Right lobe of liver (tissue), 6 donors: ENCODE results near the gene WNT5B. TPM values are rescaled to one million over a fixed set of nuclear protein-coding genes. Genes with fewer than 3 reads are reported as not detected.

Source experiments
- ATAC-seq, 4 donors: fragments of 200-7000 bp; cut with Tn5 transposase; one replicate each; pipeline ENCODE4 v1.9.1; 2020; ENCODE audit warnings: mild to moderate bottlenecking in 4 of 4, moderate library complexity in 4 of 4
- DNase-seq, 3 donors: peaks; one replicate each; pipeline ENCODE4 v3.0.0-alpha.2; 2020
- H3K27ac ChIP-seq, 3 donors: fragments of 200-600 bp; one replicate each; pipeline ENCODE4 v1.8.0; 2022
- H3K27me3 ChIP-seq, 2 donors: fragments of 200-600 bp; one replicate each; pipeline ENCODE4 v1.8.0; 2022
- H3K36me3 ChIP-seq, 4 donors: fragments of 200-600 bp; sonication (generic) in 1 of 4; one replicate each; pipeline versions ENCODE4 v1.5.1 to v1.8.0; 2017 to 2022; ENCODE audit warnings: control low read depth in 1 of 4
- H3K4me1 ChIP-seq, 4 donors: fragments of 200-600 bp; sonication (generic) in 1 of 4; one replicate each; pipeline versions ENCODE4 v1.5.1 to v1.8.0; 2017 to 2022; ENCODE audit warnings: control low read depth in 1 of 4
- H3K4me3 ChIP-seq, 3 donors: fragments of 200-600 bp; one replicate each; pipeline ENCODE4 v1.8.0; 2022
- H3K9me3 ChIP-seq, 4 donors: fragments of 200-600 bp; sonication (generic) in 1 of 4; one replicate each; pipeline versions ENCODE4 v1.5.1 to v1.8.0; 2017 to 2022; ENCODE audit warnings: control low read depth in 1 of 4
- POLR2A ChIP-seq: fragments of 450-650 bp; IDR thresholded peaks from one replicate; pipeline ENCODE4 v1.6.1; 2017; ENCODE audit warnings: antibody characterized with exemption, mild to moderate bottlenecking
- WGBS: methylation state at CpG from one replicate; pipeline ENCODE4 v1.1.6; 2018; ENCODE audit warnings: low coverage, low lambda C conversion rate; ENCODE audit not compliant: insufficient coverage; ENCODE audit errors: missing lambda C conversion rate; 5-methylcytosine and 5-hydroxymethylcytosine counted together
- intact Hi-C, 2 donors: fragments of 100-400 bp; cut with DNase I; formaldehyde crosslinking; loops; one replicate each; pipeline versions ENCODE4 v1.11.2 to v1.14.1; 2022
- total RNA-seq, 6 experiments: library from RNA; depleted of rRNA in 2 of 6; stranded (reverse); fragments of >200 nt in 2 of 6; fragmentation: NEBNext Ultra II Directional in 3 of 6; extraction: Animal tissue kit (Norgen Biotek cat#: 25700) in 3 of 6; gene quantifications; one replicate each; pipeline versions ENCODE4 v1.1.0 to v1.2.4, GENCODE V29; 2016 to 2023
- TF ChIP-seq, protein P1 (sequence below), 4 donors: fragments of 200-600 bp in 3 of 4; fragments of 450-650 bp in 1 of 4; IDR thresholded peaks; one replicate each; pipeline versions ENCODE4 v1.5.1 to v1.8.0; 2016 to 2022; ENCODE audit warnings: antibody characterized with exemption in 4 of 4, mild to moderate bottlenecking in 2 of 4
- donor health status: DM: no; HTN: yes; CAD: no.
- donor health status: DM: no; HTN: no; CAD: no.
- donor health status: DM: no; HTN: no; CAD: no.
- donor health status: DM: no; HTN: yes; CAD: no.
- donor health status: DM: no; HTN: yes; CAD: no.

Gene WNT5B
- total RNA-seq, 6 experiments from 2014 or later = 0.43 to 8.1 (median 1.5) TPM

DNA sequence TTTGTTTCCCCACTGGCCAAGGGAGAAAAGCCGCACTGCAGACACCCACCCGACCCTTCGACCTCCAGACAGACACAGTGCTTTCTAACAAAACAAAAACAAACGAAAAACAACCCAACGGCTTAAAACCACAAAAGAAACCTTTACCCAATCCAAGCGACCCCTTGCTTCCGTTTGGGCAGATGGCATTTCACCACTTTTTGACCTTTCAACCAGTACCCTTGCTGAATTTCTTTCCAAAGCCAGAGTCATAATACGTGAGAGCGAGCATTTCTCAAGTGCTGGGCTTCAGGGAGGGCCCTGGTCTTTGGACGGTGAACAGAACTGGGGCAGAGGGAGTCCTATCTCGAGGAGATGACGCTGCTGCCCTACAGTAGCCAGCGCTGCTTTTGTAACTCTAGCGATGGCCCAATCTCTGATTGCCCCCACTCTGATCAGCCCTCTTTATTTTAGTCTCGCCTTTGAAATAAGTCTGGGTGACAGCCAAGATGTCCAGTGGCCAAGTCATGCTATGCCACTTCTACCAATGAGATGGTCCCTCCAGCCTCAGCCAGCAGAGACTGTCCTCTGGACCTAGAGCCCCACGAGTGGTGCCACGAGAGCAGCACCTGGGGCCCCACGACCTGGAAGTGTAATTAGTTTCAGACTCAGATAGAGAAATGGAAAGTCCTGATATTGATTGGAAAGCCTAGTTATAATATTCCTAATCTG, 40.0 kb downstream of the WNT5B start:
- 14% methylated on average over 17 of the region's 18 CpGs for WGBS
- intact Hi-C loops = no loop called here

DNA sequence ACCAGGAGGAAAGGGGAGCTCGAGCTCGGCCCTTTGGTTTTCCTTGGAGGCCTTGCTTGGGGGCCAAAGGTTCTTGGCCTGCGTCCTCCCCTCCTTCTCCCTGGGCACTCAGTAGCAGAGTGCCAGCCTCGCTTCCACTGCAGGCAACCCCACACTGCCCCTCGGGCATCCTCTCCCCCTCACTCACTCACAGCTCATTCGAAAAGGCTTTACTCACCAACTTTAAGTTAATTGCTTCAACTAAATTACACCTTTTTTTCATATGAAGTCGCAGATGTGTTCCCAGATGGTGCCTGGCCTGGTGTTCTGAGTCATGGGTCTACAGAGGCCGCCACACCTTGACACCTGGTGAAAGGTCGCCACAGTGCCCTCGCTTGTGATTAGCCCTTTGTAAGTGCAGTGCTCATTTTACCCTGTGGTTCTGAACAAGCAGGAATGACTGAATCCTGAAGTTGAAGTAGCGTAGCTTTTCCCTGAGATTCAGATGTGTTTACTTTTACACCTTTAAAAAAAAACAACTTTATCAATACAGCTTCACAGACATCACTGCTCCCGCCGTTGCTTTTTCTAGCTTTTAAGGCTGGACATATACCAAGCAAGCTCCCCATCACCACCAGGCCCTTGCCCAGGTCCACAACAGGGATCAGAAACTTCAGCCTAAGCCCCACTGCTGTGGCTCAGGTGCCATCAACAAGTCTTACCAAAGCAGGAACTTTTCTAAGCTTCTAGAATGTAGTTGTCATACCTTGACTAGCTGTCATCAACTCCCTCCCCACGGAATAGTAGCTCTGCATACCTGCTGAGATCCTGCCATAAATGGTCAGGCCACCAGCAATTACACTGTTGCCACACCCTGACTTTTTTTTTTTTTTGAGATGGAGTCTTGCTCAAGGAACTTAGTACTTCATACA, 41.6 kb downstream of the WNT5B start:
- Histone ChIP-seq H3K4me3 (no peak overlapping the region), H3K27me3 (no peaks in the 10 kb centered on the region), H3K9me3 (no peaks in the 10 kb centered on the region), H3K4me1 (peaks cover 0 to 27% (median 6%) of the 10 kb centered on the region in 4 donors), H3K36me3 (no peaks in the 10 kb centered on the region), H3K27ac (peak overlapping the region; percentile 83 to 95 (median 86))
- intact Hi-C loops = no loop called here
- ATAC-seq (peak in 3 of 4 donors; percentile 27 to 54 (median 28)), DNase-seq (peak in 2 of 3 donors; percentile 60 to 64)
- TF ChIP-seq, protein P1, sequence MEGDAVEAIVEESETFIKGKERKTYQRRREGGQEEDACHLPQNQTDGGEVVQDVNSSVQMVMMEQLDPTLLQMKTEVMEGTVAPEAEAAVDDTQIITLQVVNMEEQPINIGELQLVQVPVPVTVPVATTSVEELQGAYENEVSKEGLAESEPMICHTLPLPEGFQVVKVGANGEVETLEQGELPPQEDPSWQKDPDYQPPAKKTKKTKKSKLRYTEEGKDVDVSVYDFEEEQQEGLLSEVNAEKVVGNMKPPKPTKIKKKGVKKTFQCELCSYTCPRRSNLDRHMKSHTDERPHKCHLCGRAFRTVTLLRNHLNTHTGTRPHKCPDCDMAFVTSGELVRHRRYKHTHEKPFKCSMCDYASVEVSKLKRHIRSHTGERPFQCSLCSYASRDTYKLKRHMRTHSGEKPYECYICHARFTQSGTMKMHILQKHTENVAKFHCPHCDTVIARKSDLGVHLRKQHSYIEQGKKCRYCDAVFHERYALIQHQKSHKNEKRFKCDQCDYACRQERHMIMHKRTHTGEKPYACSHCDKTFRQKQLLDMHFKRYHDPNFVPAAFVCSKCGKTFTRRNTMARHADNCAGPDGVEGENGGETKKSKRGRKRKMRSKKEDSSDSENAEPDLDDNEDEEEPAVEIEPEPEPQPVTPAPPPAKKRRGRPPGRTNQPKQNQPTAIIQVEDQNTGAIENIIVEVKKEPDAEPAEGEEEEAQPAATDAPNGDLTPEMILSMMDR (IDR thresholded peaks at IDR 0.05) = no peak
- TF ChIP-seq POLR2A = peak; percentile 29
- WGBS = 48% methylated on average over 14 of the region's 14 CpGs

More for the DNA sequence above, 40.0 kb downstream of the WNT5B start:
- Histone ChIP-seq H3K4me1 (peaks cover 0 to 35% (median 8%) of the 10 kb centered on the region in 4 donors), H3K27me3 (no peaks in the 10 kb centered on the region), H3K4me3 (peak overlapping the region; percentile 26 to 60 (median 56)), H3K27ac (peak overlapping the region; percentile 83 to 95 (median 90)), H3K36me3 (no peaks in the 10 kb centered on the region), H3K9me3 (no peaks in the 10 kb centered on the region)
- TF ChIP-seq POLR2A = peak; percentile 91
- TF ChIP-seq, protein P1 (IDR thresholded peaks at IDR 0.05) = no peak
- peak; percentile 85 to 96 (median 91) for DNase-seq
- peak; percentile 75 to 88 (median 82) for ATAC-seq

DNA sequence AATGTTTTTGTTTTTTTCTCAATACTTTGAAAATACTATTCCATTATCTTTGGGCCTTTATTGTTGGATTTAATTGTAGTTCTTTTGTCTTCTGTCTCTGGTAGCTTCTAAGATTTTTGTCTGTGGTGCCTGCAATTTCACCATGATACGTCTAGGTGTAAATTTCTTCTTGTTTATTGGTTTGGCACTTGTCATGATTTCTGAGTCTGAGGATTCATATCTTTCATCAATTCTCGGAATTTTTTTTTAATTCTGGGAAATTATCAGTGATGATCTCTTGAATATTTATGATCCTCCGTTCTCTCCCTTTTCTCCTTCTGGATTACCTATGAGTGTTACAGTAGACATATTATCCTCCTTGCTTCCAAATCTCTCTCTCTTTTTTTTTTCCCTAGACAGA, 47.0 kb downstream of the WNT5B start:
- TF ChIP-seq POLR2A = no peak
- TF ChIP-seq, protein P1 (IDR thresholded peaks at IDR 0.05) = no peak
- Histone ChIP-seq H3K4me1 (no peaks in the 10 kb centered on the region), H3K27me3 (no peaks in the 10 kb centered on the region), H3K4me3 (no peak overlapping the region), H3K27ac (no peak overlapping the region), H3K9me3 (no peaks in the 10 kb centered on the region), H3K36me3 (no peaks in the 10 kb centered on the region)
- ATAC-seq = no peak
- intact Hi-C loops = no loop called here
- WGBS = 91% methylated on average over 3 of the region's 3 CpGs
- no peak for DNase-seq

DNA sequence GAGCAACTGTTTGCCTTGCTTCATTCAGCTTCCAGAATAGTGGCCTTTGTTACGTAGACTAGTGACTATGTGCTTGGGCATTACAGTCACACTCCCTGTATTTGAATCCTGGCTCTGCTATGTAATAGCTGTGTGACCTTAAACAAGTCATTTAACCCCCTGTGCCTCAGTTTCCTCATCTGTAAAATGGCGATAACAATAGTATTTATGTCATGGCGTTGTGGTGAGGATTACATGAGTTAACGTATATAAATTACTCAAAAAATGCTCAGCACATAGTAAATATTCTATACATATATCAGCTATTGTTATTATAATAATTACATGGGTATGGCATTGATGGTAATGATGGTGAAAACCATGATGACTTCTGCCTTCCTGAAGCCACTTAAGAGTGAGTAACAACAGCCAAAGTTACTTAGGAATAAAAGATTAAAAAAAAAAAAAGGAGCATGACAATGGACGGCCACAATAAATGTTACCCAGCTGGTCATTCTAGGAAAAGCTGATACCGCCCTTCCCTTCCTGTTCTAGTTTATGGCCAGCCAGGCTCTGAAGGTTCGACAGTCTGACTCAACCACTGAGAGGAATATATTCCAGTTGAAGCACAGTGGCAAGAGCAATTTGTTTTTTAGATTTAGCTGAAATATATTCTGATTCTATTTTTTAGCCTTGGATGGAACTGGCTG, 51.9 kb downstream of the WNT5B start:
- Histone ChIP-seq H3K36me3 (no peaks in the 10 kb centered on the region), H3K9me3 (no peaks in the 10 kb centered on the region), H3K27ac (no peak overlapping the region), H3K4me3 (no peak overlapping the region), H3K4me1 (no peaks in the 10 kb centered on the region), H3K27me3 (no peaks in the 10 kb centered on the region)
- intact Hi-C loops = no loop called here
- ATAC-seq (peak; percentile 36 to 80 (median 58)), DNase-seq (no peak)
- TF ChIP-seq POLR2A = no peak
- TF ChIP-seq, protein P1 (IDR thresholded peaks at IDR 0.05) = no peak
- 62% methylated on average over 6 of the region's 7 CpGs for WGBS
